Measurements from ENCODE around the gene CLIP4.

GRCh38 chr2:29223851-29224692 is 108.9 kb downstream of the CLIP4 start:
- TF ChIP-seq, protein P1, sequence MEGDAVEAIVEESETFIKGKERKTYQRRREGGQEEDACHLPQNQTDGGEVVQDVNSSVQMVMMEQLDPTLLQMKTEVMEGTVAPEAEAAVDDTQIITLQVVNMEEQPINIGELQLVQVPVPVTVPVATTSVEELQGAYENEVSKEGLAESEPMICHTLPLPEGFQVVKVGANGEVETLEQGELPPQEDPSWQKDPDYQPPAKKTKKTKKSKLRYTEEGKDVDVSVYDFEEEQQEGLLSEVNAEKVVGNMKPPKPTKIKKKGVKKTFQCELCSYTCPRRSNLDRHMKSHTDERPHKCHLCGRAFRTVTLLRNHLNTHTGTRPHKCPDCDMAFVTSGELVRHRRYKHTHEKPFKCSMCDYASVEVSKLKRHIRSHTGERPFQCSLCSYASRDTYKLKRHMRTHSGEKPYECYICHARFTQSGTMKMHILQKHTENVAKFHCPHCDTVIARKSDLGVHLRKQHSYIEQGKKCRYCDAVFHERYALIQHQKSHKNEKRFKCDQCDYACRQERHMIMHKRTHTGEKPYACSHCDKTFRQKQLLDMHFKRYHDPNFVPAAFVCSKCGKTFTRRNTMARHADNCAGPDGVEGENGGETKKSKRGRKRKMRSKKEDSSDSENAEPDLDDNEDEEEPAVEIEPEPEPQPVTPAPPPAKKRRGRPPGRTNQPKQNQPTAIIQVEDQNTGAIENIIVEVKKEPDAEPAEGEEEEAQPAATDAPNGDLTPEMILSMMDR (conservative IDR thresholded peaks at IDR 0.05; ENCODE audit: low read depth, low read length) = no peak
- no peak for TF ChIP-seq EZH2 (IDR thresholded peaks at IDR 0.05; ENCODE audit: borderline replicate concordance, low read depth, low read length, poor library complexity, severe bottlenecking)
